22Rv1 (cell line): ENCODE measurements around the gene AKAP14.

ENCODE experiments used
- ZFX ChIP-seq: fragments of 450-650 bp; IDR thresholded peaks from 2 replicates; pipeline ENCODE4 v1.6.1; 2017; ENCODE audit warnings: antibody characterized with exemption, borderline replicate concordance
- TF ChIP-seq, protein P1 (sequence below): fragments of 450-650 bp; IDR thresholded peaks from 2 replicates; pipeline ENCODE4 v1.5.1; 2017; ENCODE audit warnings: mild to moderate bottlenecking

DNA sequence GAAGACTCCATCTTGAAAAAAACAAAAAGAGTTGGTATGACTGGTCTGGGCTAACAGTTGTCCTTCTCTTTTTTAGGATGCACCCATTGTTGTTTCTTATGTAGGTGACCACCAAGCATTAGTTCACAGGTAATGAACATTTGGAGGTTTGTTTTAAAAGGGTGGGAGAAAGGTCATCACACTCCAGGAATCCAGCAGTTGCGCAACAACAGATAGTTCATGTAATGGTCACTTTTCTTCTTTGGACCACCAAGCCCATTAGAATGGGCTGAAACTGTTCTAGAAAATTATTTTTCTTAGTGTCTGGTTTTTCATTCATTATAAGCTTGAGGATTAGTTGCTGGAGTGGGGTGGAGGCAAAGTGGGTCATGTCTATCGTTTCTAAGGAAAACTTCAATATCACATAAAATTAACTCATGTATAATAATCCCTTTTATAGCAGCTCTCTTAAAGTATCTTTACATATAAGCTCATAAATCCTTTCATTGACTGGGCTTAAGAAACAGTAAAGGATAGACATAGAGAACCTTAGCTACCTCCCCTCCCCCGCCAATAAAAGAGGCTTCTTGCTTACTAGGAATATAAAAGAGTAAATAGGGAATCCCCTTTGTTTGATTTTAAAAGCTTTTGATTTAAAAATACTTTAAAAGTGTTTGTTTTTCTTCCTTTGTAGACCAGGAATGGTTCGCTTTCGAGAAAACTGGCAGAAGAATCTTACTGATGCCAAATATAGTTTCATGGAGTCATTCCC is 24.3 kb downstream of the AKAP14 start:
- TF ChIP-seq, protein P1, sequence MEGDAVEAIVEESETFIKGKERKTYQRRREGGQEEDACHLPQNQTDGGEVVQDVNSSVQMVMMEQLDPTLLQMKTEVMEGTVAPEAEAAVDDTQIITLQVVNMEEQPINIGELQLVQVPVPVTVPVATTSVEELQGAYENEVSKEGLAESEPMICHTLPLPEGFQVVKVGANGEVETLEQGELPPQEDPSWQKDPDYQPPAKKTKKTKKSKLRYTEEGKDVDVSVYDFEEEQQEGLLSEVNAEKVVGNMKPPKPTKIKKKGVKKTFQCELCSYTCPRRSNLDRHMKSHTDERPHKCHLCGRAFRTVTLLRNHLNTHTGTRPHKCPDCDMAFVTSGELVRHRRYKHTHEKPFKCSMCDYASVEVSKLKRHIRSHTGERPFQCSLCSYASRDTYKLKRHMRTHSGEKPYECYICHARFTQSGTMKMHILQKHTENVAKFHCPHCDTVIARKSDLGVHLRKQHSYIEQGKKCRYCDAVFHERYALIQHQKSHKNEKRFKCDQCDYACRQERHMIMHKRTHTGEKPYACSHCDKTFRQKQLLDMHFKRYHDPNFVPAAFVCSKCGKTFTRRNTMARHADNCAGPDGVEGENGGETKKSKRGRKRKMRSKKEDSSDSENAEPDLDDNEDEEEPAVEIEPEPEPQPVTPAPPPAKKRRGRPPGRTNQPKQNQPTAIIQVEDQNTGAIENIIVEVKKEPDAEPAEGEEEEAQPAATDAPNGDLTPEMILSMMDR, result no peak
- no peak for TF ChIP-seq ZFX
